ENCODE data around the gene OCA2.

- TF ChIP-seq, protein P1, sequence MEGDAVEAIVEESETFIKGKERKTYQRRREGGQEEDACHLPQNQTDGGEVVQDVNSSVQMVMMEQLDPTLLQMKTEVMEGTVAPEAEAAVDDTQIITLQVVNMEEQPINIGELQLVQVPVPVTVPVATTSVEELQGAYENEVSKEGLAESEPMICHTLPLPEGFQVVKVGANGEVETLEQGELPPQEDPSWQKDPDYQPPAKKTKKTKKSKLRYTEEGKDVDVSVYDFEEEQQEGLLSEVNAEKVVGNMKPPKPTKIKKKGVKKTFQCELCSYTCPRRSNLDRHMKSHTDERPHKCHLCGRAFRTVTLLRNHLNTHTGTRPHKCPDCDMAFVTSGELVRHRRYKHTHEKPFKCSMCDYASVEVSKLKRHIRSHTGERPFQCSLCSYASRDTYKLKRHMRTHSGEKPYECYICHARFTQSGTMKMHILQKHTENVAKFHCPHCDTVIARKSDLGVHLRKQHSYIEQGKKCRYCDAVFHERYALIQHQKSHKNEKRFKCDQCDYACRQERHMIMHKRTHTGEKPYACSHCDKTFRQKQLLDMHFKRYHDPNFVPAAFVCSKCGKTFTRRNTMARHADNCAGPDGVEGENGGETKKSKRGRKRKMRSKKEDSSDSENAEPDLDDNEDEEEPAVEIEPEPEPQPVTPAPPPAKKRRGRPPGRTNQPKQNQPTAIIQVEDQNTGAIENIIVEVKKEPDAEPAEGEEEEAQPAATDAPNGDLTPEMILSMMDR (IDR thresholded peaks at IDR 0.05): no peak
- TF ChIP-seq POLR2A (IDR thresholded peaks at IDR 0.05): no peak
Observed at GRCh38 chr15:27850050-27850449, 249.1 kb downstream of the OCA2 start.
